ENCODE data around the gene KMO. TPM values are rescaled to one million over a fixed set of nuclear protein-coding genes. Genes with fewer than 3 reads are reported as not detected.

KMO gene
- total RNA-seq, 2 donors from 2014 or later: not detected

DNA sequence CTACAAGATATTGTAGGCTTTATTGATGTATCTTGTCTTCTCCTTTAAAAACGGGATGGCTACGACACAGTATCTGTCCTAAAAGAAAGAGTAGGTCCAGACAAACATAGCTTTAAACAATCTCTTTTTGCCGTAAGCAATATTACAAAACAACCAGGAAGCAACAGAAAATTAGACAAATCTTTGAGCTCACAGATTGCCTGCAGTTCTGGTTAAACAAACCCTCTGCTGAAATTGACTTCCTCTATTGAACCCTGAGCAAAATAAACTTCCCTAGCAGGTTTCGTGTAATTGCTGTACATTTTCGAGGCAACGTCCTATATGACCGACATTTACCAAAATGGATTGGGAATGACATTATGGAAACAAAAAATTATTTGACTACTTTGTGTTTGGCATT is 57.3 kb downstream of the KMO start:
- DNase-seq: no peak
- Mint-ChIP-seq H3K4me1 (peaks cover 18% of the 10 kb centered on the region), H3K9me3 (no peaks in the 10 kb centered on the region), H3K27ac (no peak overlapping the region), H3K4me3 (no peak overlapping the region), H3K36me3 (ENCODE audit: low read depth) (no peaks in the 10 kb centered on the region), H3K27me3 (ENCODE audit: insufficient read depth) (no peaks in the 10 kb centered on the region)
- no peaks in the 10 kb centered on the region for H3K9me3 ChIP-seq (ENCODE audit: control insufficient read depth, low read length)
- H3K4me1 ChIP-seq (ENCODE audit: control insufficient read depth, insufficient read depth, low read length): no peaks in the 10 kb centered on the region
- no peak overlapping the region for H3K9ac ChIP-seq (ENCODE audit: extremely low read depth, low read length, poor library complexity, severe bottlenecking)
- H3K27ac ChIP-seq (ENCODE audit: low read depth, low read length): no peak overlapping the region
- WGBS, 2 experiments (ENCODE audit: insufficient coverage in 1 of 2, insufficient read length in 1 of 2): 93 to 100% methylated on average over 7 of the region's 7 CpGs
- H3K27me3 ChIP-seq (ENCODE audit: control insufficient read depth, insufficient read depth, low read length, poor library complexity, severe bottlenecking): no peaks in the 10 kb centered on the region
- H3K36me3 ChIP-seq (ENCODE audit: control insufficient read depth, insufficient read depth, low read length): no peaks in the 10 kb centered on the region
- no peak overlapping the region for H3K4me3 ChIP-seq (ENCODE audit: low read length)
- TF ChIP-seq, protein P1, sequence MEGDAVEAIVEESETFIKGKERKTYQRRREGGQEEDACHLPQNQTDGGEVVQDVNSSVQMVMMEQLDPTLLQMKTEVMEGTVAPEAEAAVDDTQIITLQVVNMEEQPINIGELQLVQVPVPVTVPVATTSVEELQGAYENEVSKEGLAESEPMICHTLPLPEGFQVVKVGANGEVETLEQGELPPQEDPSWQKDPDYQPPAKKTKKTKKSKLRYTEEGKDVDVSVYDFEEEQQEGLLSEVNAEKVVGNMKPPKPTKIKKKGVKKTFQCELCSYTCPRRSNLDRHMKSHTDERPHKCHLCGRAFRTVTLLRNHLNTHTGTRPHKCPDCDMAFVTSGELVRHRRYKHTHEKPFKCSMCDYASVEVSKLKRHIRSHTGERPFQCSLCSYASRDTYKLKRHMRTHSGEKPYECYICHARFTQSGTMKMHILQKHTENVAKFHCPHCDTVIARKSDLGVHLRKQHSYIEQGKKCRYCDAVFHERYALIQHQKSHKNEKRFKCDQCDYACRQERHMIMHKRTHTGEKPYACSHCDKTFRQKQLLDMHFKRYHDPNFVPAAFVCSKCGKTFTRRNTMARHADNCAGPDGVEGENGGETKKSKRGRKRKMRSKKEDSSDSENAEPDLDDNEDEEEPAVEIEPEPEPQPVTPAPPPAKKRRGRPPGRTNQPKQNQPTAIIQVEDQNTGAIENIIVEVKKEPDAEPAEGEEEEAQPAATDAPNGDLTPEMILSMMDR (conservative IDR thresholded peaks at IDR 0.05): no peak

DNA sequence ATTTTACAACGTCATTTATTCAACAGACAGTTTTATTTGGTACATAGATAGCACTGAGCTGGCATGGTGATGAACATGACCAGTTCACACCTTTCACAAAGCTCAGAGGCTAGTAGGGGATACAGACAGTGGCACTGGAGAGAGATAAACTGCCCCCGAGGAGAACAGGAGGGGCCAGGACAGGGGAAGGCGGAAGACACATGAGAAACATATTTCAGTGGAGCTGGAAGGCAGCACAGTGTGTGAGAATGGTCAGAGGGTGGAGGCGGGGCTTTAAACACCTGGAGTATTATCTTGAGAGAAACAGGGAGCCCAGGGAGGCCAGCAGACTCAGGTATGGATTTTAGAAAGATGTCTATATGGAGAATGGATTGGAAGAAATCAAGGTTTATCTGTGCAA is 58.5 kb downstream of the KMO start:
- no peaks in the 10 kb centered on the region for H3K27me3 Mint-ChIP-seq (ENCODE audit: insufficient read depth)
- Histone ChIP-seq H3K27me3 (ENCODE audit: control insufficient read depth, insufficient read depth, low read length, poor library complexity, severe bottlenecking) (no peaks in the 10 kb centered on the region), H3K4me3 (ENCODE audit: low read length) (no peak overlapping the region), H3K9me3 (ENCODE audit: control insufficient read depth, low read length) (no peaks in the 10 kb centered on the region), H3K9ac (ENCODE audit: extremely low read depth, low read length, poor library complexity, severe bottlenecking) (no peak overlapping the region), H3K36me3 (ENCODE audit: control insufficient read depth, insufficient read depth, low read length) (no peaks in the 10 kb centered on the region), H3K4me1 (ENCODE audit: control insufficient read depth, insufficient read depth, low read length) (no peaks in the 10 kb centered on the region), H3K27ac (ENCODE audit: low read depth, low read length) (no peak overlapping the region)
- no peak overlapping the region for H3K4me3 Mint-ChIP-seq
- H3K27ac Mint-ChIP-seq: no peak overlapping the region
- WGBS, 2 experiments (ENCODE audit: insufficient coverage in 1 of 2, insufficient read length in 1 of 2): 84 to 90% methylated on average over 3 to 4 of the region's 4 CpGs
- no peaks in the 10 kb centered on the region for H3K9me3 Mint-ChIP-seq
- TF ChIP-seq, protein P1 (conservative IDR thresholded peaks at IDR 0.05): no peak
- peaks cover 18% of the 10 kb centered on the region for H3K4me1 Mint-ChIP-seq
- no peak for DNase-seq
- no peaks in the 10 kb centered on the region for H3K36me3 Mint-ChIP-seq (ENCODE audit: low read depth)

DNA sequence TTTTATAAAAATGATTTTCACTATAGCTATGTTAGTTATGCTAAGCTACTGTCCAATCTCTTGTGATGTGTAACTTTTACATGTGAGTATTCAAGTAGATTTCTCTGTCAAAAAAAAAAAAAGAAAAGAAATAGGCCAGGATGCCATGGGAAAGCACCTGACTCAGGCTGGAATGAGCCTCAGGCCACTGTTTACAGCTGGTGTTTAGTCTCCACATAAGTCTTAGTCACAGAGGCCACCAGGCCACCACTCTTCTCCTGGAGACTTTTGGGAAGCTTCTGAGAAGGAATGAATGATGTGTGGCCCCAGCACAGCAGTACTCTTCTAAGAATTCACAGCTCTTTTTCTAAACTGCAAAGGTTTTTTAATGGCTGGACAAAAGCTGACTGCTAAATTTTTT is 59.1 kb downstream of the KMO start:
- no peak overlapping the region for H3K4me3 ChIP-seq (ENCODE audit: low read length)
- no peak overlapping the region for H3K27ac ChIP-seq (ENCODE audit: low read depth, low read length)
- no peaks in the 10 kb centered on the region for H3K4me1 ChIP-seq (ENCODE audit: control insufficient read depth, insufficient read depth, low read length)
- no peak for DNase-seq
- H3K36me3 Mint-ChIP-seq (ENCODE audit: low read depth): no peaks in the 10 kb centered on the region
- TF ChIP-seq, protein P1 (conservative IDR thresholded peaks at IDR 0.05): no peak
- H3K36me3 ChIP-seq (ENCODE audit: control insufficient read depth, insufficient read depth, low read length): no peaks in the 10 kb centered on the region
- no peaks in the 10 kb centered on the region for H3K27me3 ChIP-seq (ENCODE audit: control insufficient read depth, insufficient read depth, low read length, poor library complexity, severe bottlenecking)
- H3K9ac ChIP-seq (ENCODE audit: extremely low read depth, low read length, poor library complexity, severe bottlenecking): no peak overlapping the region
- H3K4me3 Mint-ChIP-seq: no peak overlapping the region
- no peak overlapping the region for H3K27ac Mint-ChIP-seq
- H3K9me3 Mint-ChIP-seq: no peaks in the 10 kb centered on the region
- H3K9me3 ChIP-seq (ENCODE audit: control insufficient read depth, low read length): no peaks in the 10 kb centered on the region
- peaks cover 18% of the 10 kb centered on the region for H3K4me1 Mint-ChIP-seq
- H3K27me3 Mint-ChIP-seq (ENCODE audit: insufficient read depth): no peaks in the 10 kb centered on the region

All from endodermal cell (in vitro differentiated cells).